Mesenchymal stem cell (in vitro differentiated cells and primary cell): Measurements from ENCODE around the gene SLC6A3.

Experiments
- DNase-seq: peaks from one replicate; pipeline ENCODE4 v3.0.0-alpha.2; 2013
- H2AFZ ChIP-seq: one replicate; pipeline ENCODE4 v1.6.1; 2013; ENCODE audit warnings: low read depth, mild to moderate bottlenecking, control low read depth, inconsistent platforms, low read length, moderate library complexity
- H2AK5ac ChIP-seq: 2 replicates; pipeline ENCODE4 v1.6.1; 2013; ENCODE audit warnings: low read length, moderate library complexity, mild to moderate bottlenecking, inconsistent platforms; ENCODE audit not compliant: severe bottlenecking
- H2BK120ac ChIP-seq: one replicate; pipeline ENCODE4 v1.6.1; 2013; ENCODE audit warnings: low read depth, mild to moderate bottlenecking, inconsistent platforms, low read length, moderate library complexity
- H2BK12ac ChIP-seq, 2 experiments: one replicate each; pipeline ENCODE4 v1.6.1; 2013; ENCODE audit warnings: inconsistent platforms in 2 of 2, low read length in 2 of 2, mild to moderate bottlenecking in 2 of 2, moderate library complexity in 2 of 2, control low read depth in 1 of 2
- H2BK15ac ChIP-seq: one replicate; pipeline ENCODE4 v1.6.1; 2013; ENCODE audit warnings: mild to moderate bottlenecking, low read depth, inconsistent platforms; ENCODE audit not compliant: poor library complexity, severe bottlenecking
- H2BK5ac ChIP-seq: 2 replicates; pipeline ENCODE4 v1.6.1; 2013; ENCODE audit warnings: low read depth, mild to moderate bottlenecking, low read length, control low read depth, inconsistent platforms; ENCODE audit not compliant: poor library complexity, severe bottlenecking
- H3K14ac ChIP-seq, 2 experiments: one replicate each; pipeline ENCODE4 v1.6.1; 2013; ENCODE audit warnings: inconsistent platforms in 2 of 2, low read length in 2 of 2, control low read depth in 1 of 2, mild to moderate bottlenecking in 1 of 2, moderate library complexity in 1 of 2
- H3K18ac ChIP-seq, 2 experiments: one replicate each; pipeline ENCODE4 v1.6.1; 2013; ENCODE audit warnings: inconsistent platforms in 2 of 2, low read length in 2 of 2, control low read depth in 1 of 2, low read depth in 1 of 2, mild to moderate bottlenecking in 1 of 2
- H3K23ac ChIP-seq, 2 experiments: one replicate each; pipeline ENCODE4 v1.6.1; 2013; ENCODE audit warnings: inconsistent platforms in 2 of 2, low read length in 2 of 2, mild to moderate bottlenecking in 2 of 2, moderate library complexity in 2 of 2, control low read depth in 1 of 2
- H3K27ac ChIP-seq: 2 replicates; pipeline ENCODE4 v1.5.1; 2013; ENCODE audit warnings: mild to moderate bottlenecking, moderate library complexity, low read length, control low read depth, inconsistent platforms; ENCODE audit not compliant: poor library complexity, severe bottlenecking
- H3K27me3 ChIP-seq, 2 experiments: 2 replicates each; pipeline versions ENCODE4 v1.6.1 to v1.7.0; 2013; ENCODE audit warnings: low read length in 2 of 2, mild to moderate bottlenecking in 2 of 2, moderate library complexity in 2 of 2, control low read depth in 1 of 2, inconsistent platforms in 1 of 2; ENCODE audit not compliant: control insufficient read depth in 1 of 2, insufficient read depth in 1 of 2
- H3K36me3 ChIP-seq, 2 experiments: 2 replicates each; pipeline versions ENCODE4 v1.6.1 to v1.7.0; 2013; ENCODE audit warnings: low read length in 2 of 2, control low read depth in 1 of 2, inconsistent platforms in 1 of 2, low read depth in 1 of 2, mild to moderate bottlenecking in 1 of 2; ENCODE audit not compliant: insufficient read depth in 2 of 2, control insufficient read depth in 1 of 2
- H3K4ac ChIP-seq, 2 experiments: one replicate each; pipeline ENCODE4 v1.6.1; 2013; ENCODE audit warnings: inconsistent platforms in 2 of 2, low read length in 2 of 2, mild to moderate bottlenecking in 2 of 2, moderate library complexity in 2 of 2, control low read depth in 1 of 2, low read depth in 1 of 2
- H3K4me1 ChIP-seq: 2 replicates; pipeline ENCODE4 v1.6.1; 2013; ENCODE audit warnings: low read depth, low read length, control low read depth; ENCODE audit not compliant: control insufficient read depth, insufficient read depth
- H3K4me2 ChIP-seq: 2 replicates; pipeline ENCODE4 v1.6.1; 2013; ENCODE audit warnings: low read length, mild to moderate bottlenecking, inconsistent platforms; ENCODE audit not compliant: poor library complexity, severe bottlenecking
- H3K4me3 ChIP-seq, 2 experiments: 2 replicates each; pipeline versions ENCODE4 v1.5.1 to v1.7.0; 2013; ENCODE audit warnings: low read length in 2 of 2, mild to moderate bottlenecking in 2 of 2, control low read depth in 1 of 2, low read depth in 1 of 2; ENCODE audit not compliant: insufficient read depth in 1 of 2
- H3K79me1 ChIP-seq: replicated peaks from 2 replicates; pipeline ENCODE4 v1.6.1; 2013; ENCODE audit warnings: mild to moderate bottlenecking, control low read depth, low read length, inconsistent platforms; ENCODE audit not compliant: poor library complexity, severe bottlenecking
- H3K9ac ChIP-seq: 2 replicates; pipeline ENCODE4 v1.7.0; 2013; ENCODE audit warnings: mild to moderate bottlenecking, low read length, moderate library complexity
- H3K9me3 ChIP-seq: 2 replicates; pipeline ENCODE4 v1.7.0; 2013; ENCODE audit warnings: mild to moderate bottlenecking, low read length; ENCODE audit not compliant: control insufficient read depth
- H4K8ac ChIP-seq: one replicate; pipeline ENCODE4 v1.6.1; 2013; ENCODE audit warnings: inconsistent platforms, mild to moderate bottlenecking, low read length, moderate library complexity
- H4K91ac ChIP-seq: one replicate; pipeline ENCODE4 v1.6.1; 2013; ENCODE audit warnings: mild to moderate bottlenecking, low read length, inconsistent platforms
- WGBS: methylation state at CpG from one replicate; pipeline ENCODE4 v1.1.7; 2013; ENCODE audit warnings: mixed read lengths; 5-methylcytosine and 5-hydroxymethylcytosine counted together

Gene SLC6A3

GRCh38 chr5:1401536-1402138 is 43.6 kb downstream of the SLC6A3 start:
- H3K14ac ChIP-seq = no peak overlapping the region
- no peak overlapping the region for H3K4ac ChIP-seq
- DNase-seq = no peak
- H3K4me3 ChIP-seq = no peak overlapping the region
- H4K91ac ChIP-seq = no peak overlapping the region
- no peak overlapping the region for H2BK5ac ChIP-seq
- no peak overlapping the region for H3K23ac ChIP-seq
- no peak overlapping the region for H2AK5ac ChIP-seq
- 68% methylated on average over 13 of the region's 14 CpGs for WGBS
- H2BK12ac ChIP-seq = no peak overlapping the region
- H3K18ac ChIP-seq = no peak overlapping the region
- no peak overlapping the region for H2BK120ac ChIP-seq
- no peak overlapping the region for H3K4me2 ChIP-seq
- H3K4me1 ChIP-seq = no peaks in the 10 kb centered on the region
- no peaks in the 10 kb centered on the region for H3K79me1 ChIP-seq
- H2BK15ac ChIP-seq = no peak overlapping the region
- H3K36me3 ChIP-seq = no peaks in the 10 kb centered on the region
- peaks cover 10 to 58% of the 10 kb centered on the region in 2 experiments for H3K27me3 ChIP-seq
- H3K9me3 ChIP-seq = peaks cover 17% of the 10 kb centered on the region
- H3K27ac ChIP-seq = no peak overlapping the region
- H4K8ac ChIP-seq = no peak overlapping the region
- H3K9ac ChIP-seq = no peak overlapping the region
- H2AFZ ChIP-seq = no peak overlapping the region

- no peak overlapping the region for H3K4me2 ChIP-seq
- H4K8ac ChIP-seq = no peak overlapping the region
- H2BK5ac ChIP-seq = no peak overlapping the region
- no peak overlapping the region for H3K27ac ChIP-seq
- H2BK15ac ChIP-seq = no peak overlapping the region
- H3K4me3 ChIP-seq = no peak overlapping the region
- 84% methylated on average over 12 of the region's 12 CpGs for WGBS
- no peak overlapping the region for H3K14ac ChIP-seq
- no peak overlapping the region for H2AK5ac ChIP-seq
- H3K4me1 ChIP-seq = no peaks in the 10 kb centered on the region
- no peak overlapping the region for H3K4ac ChIP-seq
- H3K18ac ChIP-seq = no peak overlapping the region
- peaks cover 17 to 65% of the 10 kb centered on the region in 2 experiments for H3K27me3 ChIP-seq
- no peaks in the 10 kb centered on the region for H3K36me3 ChIP-seq
- H3K79me1 ChIP-seq = no peaks in the 10 kb centered on the region
- peak overlapping the region in 1 of 2 experiments; percentile 86 for H3K23ac ChIP-seq
- H3K9me3 ChIP-seq = peaks cover 17% of the 10 kb centered on the region
- no peak overlapping the region for H3K9ac ChIP-seq
- no peak overlapping the region for H2BK12ac ChIP-seq
- H2AFZ ChIP-seq = no peak overlapping the region
- no peak overlapping the region for H2BK120ac ChIP-seq
- H4K91ac ChIP-seq = no peak overlapping the region
- no peak for DNase-seq
These were observed 44.3 kb downstream of the SLC6A3 start for GRCh38 chr5:1400936-1401335.

GRCh38 chr5:1400211-1400855 is 44.9 kb downstream of the SLC6A3 start:
- 77% methylated on average over 17 of the region's 17 CpGs for WGBS
- H2AK5ac ChIP-seq = no peak overlapping the region
- H3K9me3 ChIP-seq = peaks cover 17% of the 10 kb centered on the region
- no peak overlapping the region for H3K14ac ChIP-seq
- H3K18ac ChIP-seq = no peak overlapping the region
- H4K8ac ChIP-seq = no peak overlapping the region
- H2BK120ac ChIP-seq = no peak overlapping the region
- no peak overlapping the region for H2BK12ac ChIP-seq
- peaks cover 23 to 66% of the 10 kb centered on the region in 2 experiments for H3K27me3 ChIP-seq
- H3K4me2 ChIP-seq = no peak overlapping the region
- H4K91ac ChIP-seq = no peak overlapping the region
- no peak overlapping the region for H3K4me3 ChIP-seq
- H3K4me1 ChIP-seq = no peaks in the 10 kb centered on the region
- H3K4ac ChIP-seq = no peak overlapping the region
- no peak overlapping the region for H3K9ac ChIP-seq
- H3K79me1 ChIP-seq = no peaks in the 10 kb centered on the region
- H3K23ac ChIP-seq = no peak overlapping the region
- no peak for DNase-seq
- no peak overlapping the region for H2BK5ac ChIP-seq
- no peak overlapping the region for H2BK15ac ChIP-seq
- H3K36me3 ChIP-seq = no peaks in the 10 kb centered on the region
- H3K27ac ChIP-seq = no peak overlapping the region
- no peak overlapping the region for H2AFZ ChIP-seq

DNA sequence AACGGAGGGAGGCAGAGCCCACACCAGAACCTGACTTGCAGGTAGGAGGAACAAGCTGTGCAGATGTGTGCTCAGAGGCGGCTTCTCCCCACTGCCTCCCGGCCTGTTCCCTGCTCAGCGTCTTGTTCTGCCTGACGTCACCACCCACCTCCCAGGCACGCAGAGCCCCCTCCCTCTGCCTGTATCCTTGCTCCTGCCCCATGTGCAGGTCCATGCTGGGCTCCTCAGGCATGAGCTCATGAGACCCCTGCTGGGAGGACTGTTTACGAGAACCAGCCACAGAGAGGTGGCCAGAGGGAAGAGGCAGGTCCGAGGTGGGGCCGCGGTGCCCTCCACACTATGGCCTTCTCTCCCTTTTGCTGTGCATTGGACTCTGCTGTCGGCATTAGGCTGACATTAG is 45.5 kb downstream of the SLC6A3 start:
- Histone ChIP-seq H3K4me2 (no peak overlapping the region), H3K27me3 (peaks cover 29 to 66% of the 10 kb centered on the region in 2 experiments), H3K9ac (no peak overlapping the region), H3K18ac (no peak overlapping the region), H3K36me3 (no peaks in the 10 kb centered on the region), H4K8ac (no peak overlapping the region), H2BK120ac (no peak overlapping the region), H3K14ac (no peak overlapping the region), H4K91ac (no peak overlapping the region), H3K4ac (no peak overlapping the region), H3K79me1 (no peaks in the 10 kb centered on the region), H2AFZ (no peak overlapping the region), H2BK12ac (no peak overlapping the region), H2BK15ac (no peak overlapping the region), H2AK5ac (no peak overlapping the region), H2BK5ac (no peak overlapping the region), H3K23ac (no peak overlapping the region), H3K4me1 (no peaks in the 10 kb centered on the region), H3K4me3 (peak overlapping the region in 1 of 2 experiments; percentile 2), H3K27ac (no peak overlapping the region), H3K9me3 (peaks cover 17% of the 10 kb centered on the region)
- DNase-seq = no peak
- WGBS = 78% methylated on average over 11 of the region's 11 CpGs
